HepG2 (cell line): Measurements from ENCODE around the gene TSPAN31. TPM values are rescaled to one million over a fixed set of nuclear protein-coding genes. Genes with fewer than 3 reads are reported as not detected.

Experiments used
- ATAC-seq: fragments of 200-7000 bp; cut with Tn5 transposase; 3 replicates; pipeline ENCODE4 v1.9.1; 2020; ENCODE audit warnings: mild to moderate bottlenecking, moderate library complexity
- BruUV-seq: library from RNA; stranded (reverse); fragments of 400-500 nt; replicated peaks from 2 replicates; lab custom pipeline; 2021; lab: Mats Ljungman, UMichigan
- CTCF ChIA-PET: fragments of 300-600 bp; formaldehyde crosslinking; extraction: SDS; loops from one replicate; lab custom pipeline; 2021; ENCODE audit warnings: low total read pairs, inconsistent platforms, low intra/inter-chr PET ratio; lab: Yijun Ruan, JAX
- POLR2A ChIA-PET: fragments of 350-600 bp; sonication (Branson Sonifier 250); formaldehyde crosslinking; loops from one replicate; lab custom pipeline; 2020; ENCODE audit warnings: antibody characterized with exemption, inconsistent platforms; lab: Yijun Ruan, JAX
- DNase-seq: peaks from one replicate; pipeline ENCODE4 v3.0.0-alpha.2; 2015; ENCODE audit warnings: low spot score
- FAIRE-seq: peaks from 3 replicates; lab custom pipeline; 2011; peaks lifted over from hg19 to GRCh38; lab: Jason Lieb, UNC
- H2AFZ ChIP-seq: one replicate; pipeline ENCODE4 v1.6.1; 2011; ENCODE audit warnings: low read length, inconsistent platforms
- H3K27ac ChIP-seq: fragments of 300-600 bp; 3 replicates; pipeline ENCODE4 v1.8.0; 2011; ENCODE audit warnings: mixed run types, mild to moderate bottlenecking, mixed read lengths, low read length, inconsistent platforms; ENCODE audit not compliant: insufficient read depth; ENCODE audit errors: extremely low read length
- H3K27me3 ChIP-seq, 2 experiments: fragments of 200-600 bp in 1 of 2; 2 replicates in 1 of 2; 3 replicates in 1 of 2; pipeline versions ENCODE4 v1.6.0 to v1.8.0; 2011; ENCODE audit warnings: low read length in 2 of 2, mild to moderate bottlenecking in 2 of 2, moderate library complexity in 2 of 2, inconsistent platforms in 1 of 2; ENCODE audit not compliant: insufficient read depth in 2 of 2, control insufficient read depth in 1 of 2
- H3K36me3 ChIP-seq, 2 experiments: fragments of 200-600 bp in 1 of 2; replicated peaks in 1 of 2; 2 replicates in 1 of 2; 3 replicates in 1 of 2; pipeline versions ENCODE4 v1.5.1 to v1.8.0; 2011; ENCODE audit warnings: low read length in 2 of 2, inconsistent platforms in 1 of 2; ENCODE audit not compliant: insufficient read depth in 2 of 2, control insufficient read depth in 1 of 2
- H3K4me1 ChIP-seq: 2 replicates; pipeline ENCODE4 v1.5.1; 2012; ENCODE audit warnings: low read length, inconsistent platforms; ENCODE audit not compliant: insufficient read depth
- H3K4me2 ChIP-seq: 2 replicates; pipeline ENCODE4 v1.6.0; 2011; ENCODE audit warnings: low read depth, low read length, inconsistent platforms
- H3K4me3 ChIP-seq, 3 experiments: fragments of 200-600 bp in 1 of 3; sonication (generic), shearing (Covaris generic) in 1 of 3; replicated peaks in 1 of 3; 2 replicates each; pipeline ENCODE4 v1.5.1; 2011 to 2016; ENCODE audit warnings: low read length in 3 of 3, inconsistent platforms in 2 of 3, low read depth in 2 of 3, mild to moderate bottlenecking in 2 of 3, control low read depth in 1 of 3, mixed read lengths in 1 of 3; ENCODE audit not compliant: insufficient read depth in 1 of 3
- H3K79me2 ChIP-seq: one replicate; pipeline ENCODE4 v1.6.1; 2011; ENCODE audit warnings: low read length, inconsistent platforms; ENCODE audit not compliant: insufficient read depth
- H3K9ac ChIP-seq: 2 replicates; pipeline ENCODE4 v1.6.0; 2011; ENCODE audit warnings: mild to moderate bottlenecking, low read depth, low read length, inconsistent platforms; ENCODE audit not compliant: insufficient read depth
- H3K9me3 ChIP-seq: 2 replicates; pipeline ENCODE4 v1.5.1; 2012; ENCODE audit warnings: mild to moderate bottlenecking, low read length
- H4K20me1 ChIP-seq: 2 replicates; pipeline ENCODE4 v1.6.0; 2011; ENCODE audit warnings: inconsistent platforms, mild to moderate bottlenecking, low read length, moderate library complexity; ENCODE audit not compliant: insufficient read depth
- ATF1 ChIP-seq: IDR thresholded peaks from 2 replicates; pipeline ENCODE4 v1.6.1; 2016; ENCODE audit warnings: mild to moderate bottlenecking, control low read depth
- CBFB ChIP-seq: sonication (generic); formaldehyde crosslinking; IDR thresholded peaks from 2 replicates; pipeline ENCODE4 v1.4.0; 2020; ENCODE audit warnings: missing genetic modification reagents
- IRF2 ChIP-seq: IDR thresholded peaks from 2 replicates; pipeline ENCODE4 v1.6.1; 2018; ENCODE audit warnings: missing genetic modification reagents, missing compliant biosample characterization
- POGZ ChIP-seq: sonication (generic); formaldehyde crosslinking; IDR thresholded peaks from 2 replicates; pipeline ENCODE4 v1.4.0; 2020; ENCODE audit warnings: mild to moderate bottlenecking, missing genetic modification reagents
- SMAD9 ChIP-seq: sonication (generic); formaldehyde crosslinking; IDR thresholded peaks from 2 replicates; pipeline ENCODE4 v1.5.1; 2020; ENCODE audit warnings: mild to moderate bottlenecking, missing genetic modification reagents
- SMYD3 ChIP-seq: sonication (generic); formaldehyde crosslinking; IDR thresholded peaks from 2 replicates; pipeline ENCODE4 v1.8.1; 2023; ENCODE audit warnings: mild to moderate bottlenecking, missing genetic modification reagents
- ZKSCAN5 ChIP-seq: sonication (generic); formaldehyde crosslinking; IDR thresholded peaks from 2 replicates; pipeline ENCODE4 v1.5.1; 2020; ENCODE audit warnings: mild to moderate bottlenecking, missing genetic modification reagents
- ZNF343 ChIP-seq: sonication (generic); formaldehyde crosslinking; IDR thresholded peaks from 2 replicates; pipeline ENCODE4 v1.4.0; 2020; ENCODE audit warnings: mild to moderate bottlenecking, missing genetic modification reagents
- ZNF703 ChIP-seq: sonication (generic); formaldehyde crosslinking; IDR thresholded peaks from 2 replicates; pipeline ENCODE4 v1.5.1; 2020; ENCODE audit warnings: missing genetic modification reagents, mild to moderate bottlenecking, moderate library complexity, borderline replicate concordance
- whole genome bisulfite sequencing: methylation state at CpG from one replicate; pipeline ENCODE4 v1.1.6; 2017; ENCODE audit warnings: low lambda C conversion rate; 5-methylcytosine and 5-hydroxymethylcytosine counted together
- in situ Hi-C: cut with HindIII; loops from 2 replicates; pipeline ENCODE4 v1.10.0; 2017; ENCODE audit warnings: low pct_unique_long_range_greater_than_20kb; ENCODE audit not compliant: extremely low pct_ligation_motif_present
- intact Hi-C: fragments of 100-400 bp; cut with micrococcal nuclease; formaldehyde crosslinking; loops from one replicate; pipeline ENCODE4 v1.10.0; 2022; ENCODE audit not compliant: unreplicated experiment
- polyA plus RNA-seq, 8 experiments: library from polyadenylated mRNA; depleted of rRNA in 3 of 8; stranded (reverse) in 7 of 8; unstranded in 1 of 8; fragments of >200 nt; fragmentation: Illumina TruSeq in 4 of 8; extraction: Trizol in 4 of 8; gene quantifications; 2 replicates each; pipeline versions ENCODE4 v1.2.1 to v1.2.3, GENCODE V29; 2011 to 2016; ENCODE audit warnings: low read depth in 4 of 8, missing spikeins in 1 of 8, mixed read lengths in 1 of 8; ENCODE audit not compliant: insufficient read depth in 1 of 8
- total RNA-seq, 5 experiments: library from RNA; depleted of rRNA; stranded (reverse); fragments of >200 nt; fragmentation: Illumina TruSeq; extraction: Trizol; gene quantifications; 2 replicates each; pipeline ENCODE4 v1.2.3, GENCODE V29; 2016; ENCODE audit warnings: low read depth in 1 of 5
- TF ChIP-seq, protein P1 (sequence below): sonication (generic); formaldehyde crosslinking; IDR thresholded peaks from 2 replicates; pipeline ENCODE4 v1.4.0; 2020; ENCODE audit warnings: missing genetic modification reagents, borderline replicate concordance
- TF ChIP-seq, protein P2 (sequence below): sonication (generic); formaldehyde crosslinking; IDR thresholded peaks from 2 replicates; pipeline ENCODE4 v1.5.0; 2020; ENCODE audit warnings: mild to moderate bottlenecking, missing genetic modification reagents
- TF ChIP-seq, protein P3 (sequence below): sonication (generic); formaldehyde crosslinking; IDR thresholded peaks from 2 replicates; pipeline ENCODE4 v1.5.0; 2020; ENCODE audit warnings: mild to moderate bottlenecking, low read depth, missing genetic modification reagents, borderline replicate concordance
- TF ChIP-seq, protein P4 (sequence below): sonication (generic); formaldehyde crosslinking; IDR thresholded peaks from 2 replicates; pipeline ENCODE4 v1.5.0; 2020; ENCODE audit warnings: mild to moderate bottlenecking, missing genetic modification reagents, borderline replicate concordance
- TF ChIP-seq, protein P5 (sequence below): sonication (generic); formaldehyde crosslinking; IDR thresholded peaks from 2 replicates; pipeline ENCODE4 v1.4.0; 2020; ENCODE audit warnings: low read depth, mild to moderate bottlenecking, missing genetic modification reagents

TSPAN31 gene
- total and polyA plus RNA-seq, 2 of the 13 experiments (the other 11 are each of a cell fraction or from before 2014, with no cell fraction given) = 10.4 to 24.6 TPM

DNA sequence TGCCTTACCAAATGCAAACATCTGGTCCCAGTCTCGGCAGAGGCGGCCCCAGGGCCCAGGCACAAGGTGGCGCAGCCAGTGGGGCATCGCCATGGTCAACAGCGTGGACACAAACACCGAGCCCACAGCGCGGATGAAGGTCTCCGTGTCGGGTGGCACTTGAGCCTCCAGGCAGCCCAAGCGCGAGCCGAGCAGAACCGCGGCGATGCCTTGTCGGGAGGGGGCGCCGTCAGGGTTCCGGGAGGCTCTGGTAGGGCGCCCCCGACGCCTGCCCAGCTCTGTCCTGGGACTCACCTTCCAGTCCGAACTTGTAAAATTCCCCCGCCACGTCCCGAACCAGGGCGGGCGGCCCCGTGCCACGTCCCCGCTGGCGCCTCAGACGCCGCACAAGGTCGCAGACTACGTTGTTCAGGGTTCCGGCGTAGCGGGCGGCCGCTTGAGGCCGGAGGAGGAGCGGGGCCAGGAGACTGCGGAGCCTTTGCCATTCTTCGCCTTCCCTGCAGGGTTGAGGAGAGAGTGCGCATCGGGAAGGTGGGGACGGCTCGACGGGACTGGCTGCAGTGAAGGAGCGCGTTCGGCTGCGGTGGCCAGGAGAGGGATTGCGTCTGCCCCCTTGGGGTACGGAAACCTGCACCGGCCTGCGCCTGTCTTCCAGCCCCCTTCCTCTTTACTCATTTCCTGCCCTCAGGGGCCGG lies 20.3 kb downstream of the TSPAN31 start:
- POLR2A ChIA-PET = interaction anchor here (1.4 kb wide), 1 partner anchor 9 kb away, joined by 9 read pairs; no protein-coding TSS in a partner anchor
- in situ Hi-C loops = no loop called here
- TF ChIP-seq, protein P1, sequence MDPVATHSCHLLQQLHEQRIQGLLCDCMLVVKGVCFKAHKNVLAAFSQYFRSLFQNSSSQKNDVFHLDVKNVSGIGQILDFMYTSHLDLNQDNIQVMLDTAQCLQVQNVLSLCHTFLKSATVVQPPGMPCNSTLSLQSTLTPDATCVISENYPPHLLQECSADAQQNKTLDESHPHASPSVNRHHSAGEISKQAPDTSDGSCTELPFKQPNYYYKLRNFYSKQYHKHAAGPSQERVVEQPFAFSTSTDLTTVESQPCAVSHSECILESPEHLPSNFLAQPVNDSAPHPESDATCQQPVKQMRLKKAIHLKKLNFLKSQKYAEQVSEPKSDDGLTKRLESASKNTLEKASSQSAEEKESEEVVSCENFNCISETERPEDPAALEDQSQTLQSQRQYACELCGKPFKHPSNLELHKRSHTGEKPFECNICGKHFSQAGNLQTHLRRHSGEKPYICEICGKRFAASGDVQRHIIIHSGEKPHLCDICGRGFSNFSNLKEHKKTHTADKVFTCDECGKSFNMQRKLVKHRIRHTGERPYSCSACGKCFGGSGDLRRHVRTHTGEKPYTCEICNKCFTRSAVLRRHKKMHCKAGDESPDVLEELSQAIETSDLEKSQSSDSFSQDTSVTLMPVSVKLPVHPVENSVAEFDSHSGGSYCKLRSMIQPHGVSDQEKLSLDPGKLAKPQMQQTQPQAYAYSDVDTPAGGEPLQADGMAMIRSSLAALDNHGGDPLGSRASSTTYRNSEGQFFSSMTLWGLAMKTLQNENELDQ (CRISPR knock-in tag) = no peak
- TF ChIP-seq, protein P2, sequence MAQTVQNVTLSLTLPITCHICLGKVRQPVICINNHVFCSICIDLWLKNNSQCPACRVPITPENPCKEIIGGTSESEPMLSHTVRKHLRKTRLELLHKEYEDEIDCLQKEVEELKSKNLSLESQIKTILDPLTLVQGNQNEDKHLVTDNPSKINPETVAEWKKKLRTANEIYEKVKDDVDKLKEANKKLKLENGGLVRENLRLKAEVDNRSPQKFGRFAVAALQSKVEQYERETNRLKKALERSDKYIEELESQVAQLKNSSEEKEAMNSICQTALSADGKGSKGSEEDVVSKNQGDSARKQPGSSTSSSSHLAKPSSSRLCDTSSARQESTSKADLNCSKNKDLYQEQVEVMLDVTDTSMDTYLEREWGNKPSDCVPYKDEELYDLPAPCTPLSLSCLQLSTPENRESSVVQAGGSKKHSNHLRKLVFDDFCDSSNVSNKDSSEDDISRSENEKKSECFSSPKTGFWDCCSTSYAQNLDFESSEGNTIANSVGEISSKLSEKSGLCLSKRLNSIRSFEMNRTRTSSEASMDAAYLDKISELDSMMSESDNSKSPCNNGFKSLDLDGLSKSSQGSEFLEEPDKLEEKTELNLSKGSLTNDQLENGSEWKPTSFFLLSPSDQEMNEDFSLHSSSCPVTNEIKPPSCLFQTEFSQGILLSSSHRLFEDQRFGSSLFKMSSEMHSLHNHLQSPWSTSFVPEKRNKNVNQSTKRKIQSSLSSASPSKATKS = no peak
- TF ChIP-seq ATF1 (no peak), CBFB (no peak), ZKSCAN5 (CRISPR knock-in tag) (no peak), SMYD3 (no peak), ZNF703 (CRISPR knock-in tag) (no peak), SMAD9 (CRISPR knock-in tag) (no peak), POGZ (CRISPR knock-in tag) (peak; percentile 34; the same call in 1 of the 2 replicates), IRF2 (CRISPR knock-in tag) (no peak), ZNF343 (CRISPR knock-in tag) (no peak; the same call in 1 of the 2 replicates)
- TF ChIP-seq, protein P3, sequence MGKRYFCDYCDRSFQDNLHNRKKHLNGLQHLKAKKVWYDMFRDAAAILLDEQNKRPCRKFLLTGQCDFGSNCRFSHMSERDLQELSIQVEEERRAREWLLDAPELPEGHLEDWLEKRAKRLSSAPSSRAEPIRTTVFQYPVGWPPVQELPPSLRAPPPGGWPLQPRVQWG (CRISPR knock-in tag) = no peak
- TF ChIP-seq, protein P4, sequence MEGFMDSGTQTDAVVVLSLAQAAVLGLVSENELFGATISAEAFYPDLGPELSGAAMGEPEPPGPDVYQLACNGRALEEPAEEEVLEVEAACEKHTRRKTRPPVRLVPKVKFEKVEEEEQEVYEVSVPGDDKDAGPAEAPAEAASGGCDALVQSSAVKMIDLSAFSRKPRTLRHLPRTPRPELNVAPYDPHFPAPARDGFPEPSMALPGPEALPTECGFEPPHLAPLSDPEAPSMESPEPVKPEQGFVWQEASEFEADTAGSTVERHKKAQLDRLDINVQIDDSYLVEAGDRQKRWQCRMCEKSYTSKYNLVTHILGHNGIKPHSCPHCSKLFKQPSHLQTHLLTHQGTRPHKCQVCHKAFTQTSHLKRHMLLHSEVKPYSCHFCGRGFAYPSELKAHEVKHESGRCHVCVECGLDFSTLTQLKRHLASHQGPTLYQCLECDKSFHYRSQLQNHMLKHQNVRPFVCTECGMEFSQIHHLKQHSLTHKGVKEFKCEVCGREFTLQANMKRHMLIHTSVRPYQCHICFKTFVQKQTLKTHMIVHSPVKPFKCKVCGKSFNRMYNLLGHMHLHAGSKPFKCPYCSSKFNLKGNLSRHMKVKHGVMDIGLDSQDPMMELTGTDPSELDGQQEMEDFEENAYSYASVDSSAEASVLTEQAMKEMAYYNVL (CRISPR knock-in tag) = no peak
- TF ChIP-seq, protein P5, sequence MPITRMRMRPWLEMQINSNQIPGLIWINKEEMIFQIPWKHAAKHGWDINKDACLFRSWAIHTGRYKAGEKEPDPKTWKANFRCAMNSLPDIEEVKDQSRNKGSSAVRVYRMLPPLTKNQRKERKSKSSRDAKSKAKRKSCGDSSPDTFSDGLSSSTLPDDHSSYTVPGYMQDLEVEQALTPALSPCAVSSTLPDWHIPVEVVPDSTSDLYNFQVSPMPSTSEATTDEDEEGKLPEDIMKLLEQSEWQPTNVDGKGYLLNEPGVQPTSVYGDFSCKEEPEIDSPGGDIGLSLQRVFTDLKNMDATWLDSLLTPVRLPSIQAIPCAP (CRISPR knock-in tag) = no peak

More for the DNA sequence above, 20.3 kb downstream of the TSPAN31 start:
- peak; percentile 85 for ATAC-seq
- Histone ChIP-seq H2AFZ (peak overlapping the region; percentile 8), H4K20me1 (no peaks in the 10 kb centered on the region), H3K4me1 (peaks cover 37% of the 10 kb centered on the region), H3K36me3 (peaks cover 11 to 18% of the 10 kb centered on the region in 2 experiments), H3K4me3 (peak overlapping the region; percentile 53 to 78 (median 60)), H3K79me2 (no peaks in the 10 kb centered on the region), H3K9ac (peak overlapping the region; percentile 50), H3K27ac (no peak overlapping the region), H3K9me3 (no peaks in the 10 kb centered on the region), H3K27me3 (peaks cover 0 to 6% of the 10 kb centered on the region in 2 experiments; a peak in 1 of 5 replicates), H3K4me2 (peak overlapping the region; percentile 95)
- DNase-seq = peak; percentile 40
- BruUV-seq = no TSS peak
- WGBS = 11% methylated on average over 29 of the region's 60 CpGs
- FAIRE-seq = no peak
- CTCF ChIA-PET = interaction anchor here (1.1 to 1.3 kb wide), 2 partner anchors 8 to 140 kb away, joined by 3 to 4 read pairs; no protein-coding TSS in a partner anchor
- intact Hi-C loops = no loop called here
